ENCODE results near the gene CSMD2. TPM values are rescaled to one million over a fixed set of nuclear protein-coding genes. Genes with fewer than 3 reads are reported as not detected.

The CSMD2 gene
- total and polyA plus RNA-seq, 7 experiments from 2014 or later, result 0.02 TPM; not detected in 6

DNA sequence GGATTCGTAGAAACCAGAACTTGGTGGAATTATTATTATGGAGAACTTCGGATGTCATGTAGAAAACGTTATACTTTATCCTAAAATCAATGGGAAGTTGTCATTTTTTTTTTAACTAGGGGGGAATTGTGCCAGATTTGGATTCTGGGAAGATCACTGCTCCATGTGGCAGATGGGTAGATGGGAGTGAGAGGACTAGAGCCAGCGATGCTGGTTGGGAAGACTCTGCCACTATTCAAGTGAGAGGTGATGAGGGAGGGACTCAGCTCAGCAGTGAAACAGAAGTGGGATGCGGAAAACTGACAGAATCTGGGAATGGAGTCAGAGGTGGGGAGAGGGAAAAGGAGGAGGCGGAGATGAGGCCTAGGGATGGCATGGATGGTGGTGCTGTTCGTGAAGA, 382.3 kb downstream of the CSMD2 start:
- H3K27ac ChIP-seq (ENCODE audit: low read depth, low read length), result no peak overlapping the region
- DNase-seq (no peak), ATAC-seq (no peak)
- no peaks in the 10 kb centered on the region for H3K4me1 ChIP-seq (ENCODE audit: control insufficient read depth in 2 of 2, insufficient read depth in 2 of 2, low read length in 2 of 2)
- CTCF ChIA-PET, result no interaction called here
- intact Hi-C loops (cut with micrococcal nuclease), result no loop called here
- no peaks in the 10 kb centered on the region for H3K36me3 Mint-ChIP-seq
- H3K9me3 ChIP-seq (ENCODE audit: control insufficient read depth in 2 of 3, low read length in 3 of 3), result no peaks in the 10 kb centered on the region
- H3K27me3 Mint-ChIP-seq, result peaks cover 11 to 59% (median 19%) of the 10 kb centered on the region in 5 donors
- H3K36me3 ChIP-seq (ENCODE audit: control insufficient read depth in 2 of 3, insufficient read depth in 3 of 3, low read length in 3 of 3), result no peaks in the 10 kb centered on the region
- H3K4me3 Mint-ChIP-seq, result no peak overlapping the region
- no peak overlapping the region for H3K27ac Mint-ChIP-seq
- no peaks in the 10 kb centered on the region for H3K4me1 Mint-ChIP-seq
- H3K4me3 ChIP-seq (ENCODE audit: low read length), result no peak overlapping the region
- H3K27me3 ChIP-seq (ENCODE audit: control insufficient read depth in 2 of 2, insufficient read depth in 2 of 2, low read length in 2 of 2), result peaks cover 0 to 2% of the 10 kb centered on the region in 2 donors
- peaks cover 0 to 9% (median 0%) of the 10 kb centered on the region in 11 donors for H3K9me3 Mint-ChIP-seq
- POLR2A ChIA-PET, result no interaction called here

DNA sequence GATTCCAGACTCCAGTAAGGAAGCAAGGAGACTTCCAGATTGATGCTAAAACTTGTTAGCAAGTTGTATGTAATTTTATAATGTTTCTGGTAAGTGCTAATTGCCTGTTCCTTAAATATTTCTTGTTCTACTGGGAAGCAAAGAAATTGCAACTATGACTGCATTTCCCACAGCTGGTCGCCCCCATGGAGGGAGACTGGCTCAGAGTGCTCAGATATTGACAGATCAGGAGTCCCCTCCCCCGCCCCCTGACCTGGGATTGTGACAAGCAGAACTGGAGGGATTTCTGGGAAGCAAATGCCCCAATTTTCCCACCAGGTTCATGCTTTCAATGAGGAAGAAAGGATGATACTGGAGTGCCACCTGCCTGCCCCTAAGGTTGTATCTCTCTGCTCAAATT, 383.4 kb downstream of the CSMD2 start:
- peaks cover 9 to 54% (median 19%) of the 10 kb centered on the region in 5 donors for H3K27me3 Mint-ChIP-seq
- no peak overlapping the region for H3K4me3 Mint-ChIP-seq
- H3K9me3 Mint-ChIP-seq, result peaks cover 0 to 9% (median 0%) of the 10 kb centered on the region in 11 donors
- POLR2A ChIA-PET, result no interaction called here
- Histone ChIP-seq H3K27me3 (ENCODE audit: control insufficient read depth in 2 of 2, insufficient read depth in 2 of 2, low read length in 2 of 2) (peaks cover 0 to 6% of the 10 kb centered on the region in 2 donors), H3K4me3 (ENCODE audit: low read length) (no peak overlapping the region), H3K9me3 (ENCODE audit: control insufficient read depth in 2 of 3, low read length in 3 of 3) (no peaks in the 10 kb centered on the region), H3K4me1 (ENCODE audit: control insufficient read depth in 2 of 2, insufficient read depth in 2 of 2, low read length in 2 of 2) (no peaks in the 10 kb centered on the region), H3K27ac (ENCODE audit: low read depth, low read length) (no peak overlapping the region), H3K36me3 (ENCODE audit: control insufficient read depth in 2 of 3, insufficient read depth in 3 of 3, low read length in 3 of 3) (no peaks in the 10 kb centered on the region)
- no peak for DNase-seq
- H3K4me1 Mint-ChIP-seq, result no peaks in the 10 kb centered on the region
- CTCF ChIA-PET, result no interaction called here
- H3K27ac Mint-ChIP-seq, result no peak overlapping the region
- ATAC-seq, result no peak
- H3K36me3 Mint-ChIP-seq, result no peaks in the 10 kb centered on the region
- intact Hi-C loops (cut with micrococcal nuclease), result no loop called here

DNA sequence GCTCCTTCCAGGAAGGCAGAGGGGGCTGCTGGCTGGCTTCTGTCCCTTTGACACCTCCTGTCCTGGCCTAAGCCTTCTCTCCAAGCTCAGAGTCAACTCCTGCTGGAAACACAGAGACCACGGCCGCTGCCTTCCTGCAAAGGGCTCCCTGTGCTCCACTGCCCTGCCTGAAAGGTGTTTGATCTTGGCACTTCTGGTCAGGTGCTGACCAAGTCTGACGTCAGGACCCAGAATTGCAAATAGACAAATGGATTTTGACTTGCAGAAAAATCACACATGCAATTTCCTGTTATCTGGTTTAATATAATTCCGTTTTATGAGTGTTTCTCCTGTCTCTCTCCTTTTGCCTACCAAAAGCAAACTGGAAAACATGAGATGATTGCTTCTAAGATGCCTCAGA, 387.7 kb downstream of the CSMD2 start:
- intact Hi-C loops (cut with micrococcal nuclease), result no loop called here
- no peak overlapping the region for H3K27ac Mint-ChIP-seq

DNA sequence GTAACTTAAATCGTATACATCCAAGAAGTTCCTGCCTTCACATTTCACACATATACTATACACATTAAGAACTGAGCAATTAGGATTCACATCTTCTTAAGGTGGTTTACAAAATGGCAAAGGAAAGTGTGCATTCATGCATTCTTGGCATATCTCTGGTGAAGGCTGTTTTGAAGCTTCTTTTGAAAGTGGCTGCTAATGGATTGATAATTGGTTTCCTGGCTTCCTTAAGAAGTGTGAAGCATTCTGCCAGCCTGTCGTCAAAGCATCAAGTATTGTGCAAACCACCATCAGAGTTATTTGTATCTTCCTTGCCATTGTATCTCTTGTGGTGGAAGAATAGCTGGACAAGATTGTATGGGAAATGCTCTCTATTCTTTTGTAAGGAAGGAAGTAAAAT, 396.2 kb downstream of the CSMD2 start:
- no peaks in the 10 kb centered on the region for H3K4me1 ChIP-seq (ENCODE audit: control insufficient read depth in 2 of 2, insufficient read depth in 2 of 2, low read length in 2 of 2)
- POLR2A ChIA-PET, result no interaction called here
- ATAC-seq (no peak), DNase-seq (no peak)
- Mint-ChIP-seq H3K4me1 (no peaks in the 10 kb centered on the region), H3K4me3 (no peak overlapping the region), H3K36me3 (no peaks in the 10 kb centered on the region), H3K9me3 (peaks cover 0 to 2% (median 0%) of the 10 kb centered on the region in 11 donors), H3K27ac (no peak overlapping the region), H3K27me3 (peaks cover 2 to 47% (median 38%) of the 10 kb centered on the region in 5 donors)
- H3K27me3 ChIP-seq (ENCODE audit: control insufficient read depth in 2 of 2, insufficient read depth in 2 of 2, low read length in 2 of 2), result no peaks in the 10 kb centered on the region
- H3K36me3 ChIP-seq (ENCODE audit: control insufficient read depth in 2 of 3, insufficient read depth in 3 of 3, low read length in 3 of 3), result no peaks in the 10 kb centered on the region
- intact Hi-C loops (cut with micrococcal nuclease), result no loop called here
- H3K4me3 ChIP-seq (ENCODE audit: low read length), result no peak overlapping the region
- H3K9me3 ChIP-seq (ENCODE audit: control insufficient read depth in 2 of 3, low read length in 3 of 3), result no peaks in the 10 kb centered on the region
- H3K27ac ChIP-seq (ENCODE audit: low read depth, low read length), result no peak overlapping the region
- CTCF ChIA-PET, result no interaction called here

More for the DNA sequence above, 387.7 kb downstream of the CSMD2 start:
- DNase-seq (no peak), ATAC-seq (no peak)
- peaks cover 0 to 3% (median 0%) of the 10 kb centered on the region in 11 donors for H3K9me3 Mint-ChIP-seq
- POLR2A ChIA-PET, result no interaction called here
- Histone ChIP-seq H3K4me3 (ENCODE audit: low read length) (no peak overlapping the region), H3K9me3 (ENCODE audit: control insufficient read depth in 2 of 3, low read length in 3 of 3) (no peaks in the 10 kb centered on the region), H3K4me1 (ENCODE audit: control insufficient read depth in 2 of 2, insufficient read depth in 2 of 2, low read length in 2 of 2) (no peaks in the 10 kb centered on the region), H3K27ac (ENCODE audit: low read depth, low read length) (no peak overlapping the region), H3K27me3 (ENCODE audit: control insufficient read depth in 2 of 2, insufficient read depth in 2 of 2, low read length in 2 of 2) (peaks cover 0 to 6% of the 10 kb centered on the region in 2 donors), H3K36me3 (ENCODE audit: control insufficient read depth in 2 of 3, insufficient read depth in 3 of 3, low read length in 3 of 3) (no peaks in the 10 kb centered on the region)
- H3K27me3 Mint-ChIP-seq, result peaks cover 0 to 41% (median 20%) of the 10 kb centered on the region in 5 donors
- CTCF ChIA-PET, result no interaction called here
- H3K4me1 Mint-ChIP-seq, result no peaks in the 10 kb centered on the region
- H3K4me3 Mint-ChIP-seq, result no peak overlapping the region
- H3K36me3 Mint-ChIP-seq, result no peaks in the 10 kb centered on the region

DNA sequence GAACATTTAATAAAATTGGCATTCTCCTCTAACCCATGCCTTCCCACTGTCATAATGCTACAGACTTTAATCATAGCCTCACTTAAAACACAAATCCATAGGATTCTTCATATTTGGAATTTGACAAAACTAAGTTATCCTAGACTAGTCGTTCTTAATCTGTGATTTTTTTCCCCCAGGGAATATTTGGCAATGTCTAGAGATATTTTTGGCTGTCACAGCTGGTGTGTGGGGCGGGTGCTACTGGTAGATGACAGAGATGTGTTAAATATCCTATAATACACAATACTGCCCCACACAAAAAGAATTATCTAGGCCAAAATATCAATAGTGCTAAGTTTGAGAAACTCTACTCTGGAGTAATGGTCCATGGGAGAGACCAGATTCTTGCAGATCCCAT, 396.9 kb downstream of the CSMD2 start:
- Mint-ChIP-seq H3K4me1 (no peaks in the 10 kb centered on the region), H3K9me3 (peaks cover 0 to 2% (median 0%) of the 10 kb centered on the region in 11 donors), H3K4me3 (no peak overlapping the region), H3K27ac (no peak overlapping the region), H3K27me3 (peaks cover 2 to 44% (median 34%) of the 10 kb centered on the region in 5 donors), H3K36me3 (no peaks in the 10 kb centered on the region)
- ATAC-seq (no peak), DNase-seq (no peak)
- ChIA-PET POLR2A (no interaction called here), CTCF (no interaction called here)
- intact Hi-C loops (cut with micrococcal nuclease), result no loop called here
- Histone ChIP-seq H3K9me3 (ENCODE audit: control insufficient read depth in 2 of 3, low read length in 3 of 3) (no peaks in the 10 kb centered on the region), H3K27ac (ENCODE audit: low read depth, low read length) (no peak overlapping the region), H3K4me3 (ENCODE audit: low read length) (no peak overlapping the region), H3K36me3 (ENCODE audit: control insufficient read depth in 2 of 3, insufficient read depth in 3 of 3, low read length in 3 of 3) (no peaks in the 10 kb centered on the region), H3K27me3 (ENCODE audit: control insufficient read depth in 2 of 2, insufficient read depth in 2 of 2, low read length in 2 of 2) (no peaks in the 10 kb centered on the region), H3K4me1 (ENCODE audit: control insufficient read depth in 2 of 2, insufficient read depth in 2 of 2, low read length in 2 of 2) (no peaks in the 10 kb centered on the region)

DNA sequence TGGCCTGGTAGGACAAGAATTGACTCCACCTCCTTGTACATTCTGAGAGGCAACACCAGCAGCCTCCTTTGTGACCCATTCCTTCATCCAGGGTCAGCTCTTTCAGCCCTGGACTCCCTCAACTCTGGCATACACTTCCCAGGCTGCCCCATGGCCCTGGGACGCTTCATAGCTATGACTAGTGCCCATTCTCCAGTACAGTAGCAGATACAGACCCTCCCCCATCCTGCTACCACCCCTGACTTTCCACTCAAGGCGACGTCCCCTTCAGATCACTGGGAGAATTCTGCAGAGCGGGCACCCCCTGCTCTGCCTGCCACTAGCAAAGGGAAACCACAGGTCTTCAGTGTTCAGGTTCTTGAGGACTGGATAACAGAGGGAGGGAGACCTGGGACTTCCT, 400.9 kb downstream of the CSMD2 start:
- DNase-seq (no peak), ATAC-seq (no peak)
- no peaks in the 10 kb centered on the region for H3K27me3 ChIP-seq (ENCODE audit: control insufficient read depth in 2 of 2, insufficient read depth in 2 of 2, low read length in 2 of 2)
- ChIA-PET POLR2A (no interaction called here), CTCF (no interaction called here)
- no peak overlapping the region for H3K27ac Mint-ChIP-seq
- H3K27ac ChIP-seq (ENCODE audit: low read depth, low read length), result no peak overlapping the region
- no peaks in the 10 kb centered on the region for H3K9me3 ChIP-seq (ENCODE audit: control insufficient read depth in 2 of 3, low read length in 3 of 3)
- no peaks in the 10 kb centered on the region for H3K4me1 Mint-ChIP-seq
- no peaks in the 10 kb centered on the region for H3K4me1 ChIP-seq (ENCODE audit: control insufficient read depth in 2 of 2, insufficient read depth in 2 of 2, low read length in 2 of 2)
- peaks cover 2 to 25% (median 18%) of the 10 kb centered on the region in 5 donors for H3K27me3 Mint-ChIP-seq
- intact Hi-C loops (cut with micrococcal nuclease), result no loop called here
- H3K4me3 ChIP-seq (ENCODE audit: low read length), result no peak overlapping the region
- H3K9me3 Mint-ChIP-seq, result peaks cover 0 to 2% (median 0%) of the 10 kb centered on the region in 11 donors
- no peaks in the 10 kb centered on the region for H3K36me3 ChIP-seq (ENCODE audit: control insufficient read depth in 2 of 3, insufficient read depth in 3 of 3, low read length in 3 of 3)
- no peak overlapping the region for H3K4me3 Mint-ChIP-seq
- no peaks in the 10 kb centered on the region for H3K36me3 Mint-ChIP-seq

DNA sequence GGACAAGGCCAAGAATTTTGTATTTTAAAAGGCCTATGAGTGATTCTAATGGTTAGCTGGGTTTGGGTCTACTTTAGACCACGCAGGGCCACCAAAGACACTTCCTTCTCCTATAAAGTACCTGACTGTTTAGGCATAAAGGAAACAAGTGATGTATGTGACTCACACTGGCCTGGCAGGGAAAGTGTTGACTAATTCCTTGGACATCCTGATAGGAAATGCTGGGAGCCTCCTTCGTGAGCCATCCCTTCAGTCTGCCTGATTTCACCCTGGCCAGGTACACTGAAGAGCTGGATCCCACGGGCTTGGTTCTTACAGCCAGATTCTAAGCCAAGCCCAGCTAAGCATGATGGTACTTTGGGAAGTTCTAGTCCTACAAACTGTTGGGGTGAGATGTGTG, 401.6 kb downstream of the CSMD2 start:
- Mint-ChIP-seq H3K9me3 (peaks cover 0 to 5% (median 2%) of the 10 kb centered on the region in 11 donors), H3K36me3 (no peaks in the 10 kb centered on the region), H3K27me3 (peaks cover 2 to 32% (median 14%) of the 10 kb centered on the region in 5 donors), H3K27ac (no peak overlapping the region), H3K4me1 (no peaks in the 10 kb centered on the region), H3K4me3 (no peak overlapping the region)
- intact Hi-C loops (cut with micrococcal nuclease), result no loop called here
- H3K4me1 ChIP-seq (ENCODE audit: control insufficient read depth in 2 of 2, insufficient read depth in 2 of 2, low read length in 2 of 2), result no peaks in the 10 kb centered on the region
- ChIA-PET POLR2A (no interaction called here), CTCF (no interaction called here)
- DNase-seq, result no peak
- H3K36me3 ChIP-seq (ENCODE audit: control insufficient read depth in 2 of 3, insufficient read depth in 3 of 3, low read length in 3 of 3), result no peaks in the 10 kb centered on the region
- no peak overlapping the region for H3K4me3 ChIP-seq (ENCODE audit: low read length)
- H3K27me3 ChIP-seq (ENCODE audit: control insufficient read depth in 2 of 2, insufficient read depth in 2 of 2, low read length in 2 of 2), result no peaks in the 10 kb centered on the region
- H3K27ac ChIP-seq (ENCODE audit: low read depth, low read length), result no peak overlapping the region
- ATAC-seq, result no peak
- H3K9me3 ChIP-seq (ENCODE audit: control insufficient read depth in 2 of 3, low read length in 3 of 3), result no peaks in the 10 kb centered on the region
